HepG2 (cell line): ENCODE results near the gene COQ3. TPM values are rescaled to one million over a fixed set of nuclear protein-coding genes. Genes with fewer than 3 reads are reported as not detected.

Source experiments
- ARHGAP35 ChIP-seq: sonication (generic); formaldehyde crosslinking; IDR thresholded peaks from 2 replicates; pipeline ENCODE4 v1.9.0; 2022; ENCODE audit warnings: mild to moderate bottlenecking, inconsistent platforms, moderate library complexity, missing genetic modification reagents, borderline replicate concordance
- ETV6 ChIP-seq: sonication (generic); formaldehyde crosslinking; conservative IDR thresholded peaks from 2 replicates; pipeline ENCODE4 v1.4.0; 2020; ENCODE audit warnings: missing genetic modification reagents
- FOXO1 ChIP-seq: sonication (generic); formaldehyde crosslinking; IDR thresholded peaks from 2 replicates; pipeline ENCODE4 v1.4.0; 2020; ENCODE audit warnings: missing genetic modification reagents
- HMG20B ChIP-seq: conservative IDR thresholded peaks from 2 replicates; pipeline ENCODE4 v1.6.1; 2016; ENCODE audit warnings: missing genetic modification reagents, missing compliant biosample characterization
- MAFG ChIP-seq: sonication (generic); formaldehyde crosslinking; IDR thresholded peaks from 2 replicates; pipeline ENCODE4 v1.5.1; 2020; ENCODE audit warnings: mild to moderate bottlenecking, missing genetic modification reagents
- MATR3 ChIP-seq: sonication (generic); formaldehyde crosslinking; IDR thresholded peaks from 2 replicates; pipeline ENCODE4 v1.4.0; 2020; ENCODE audit warnings: missing genetic modification reagents
- NAIF1 ChIP-seq: sonication (generic); formaldehyde crosslinking; IDR thresholded peaks from 2 replicates; pipeline ENCODE4 v1.5.0; 2020; ENCODE audit warnings: mild to moderate bottlenecking, missing genetic modification reagents, borderline replicate concordance
- NFE2L2 ChIP-seq: fragments of 150-350 bp; IDR thresholded peaks from 2 replicates; pipeline ENCODE4 v1.6.1; 2014; ENCODE audit warnings: low read length
- NFYC ChIP-seq: IDR thresholded peaks from 2 replicates; pipeline ENCODE4 v1.6.1; 2016; ENCODE audit warnings: missing genetic modification reagents, missing compliant biosample characterization
- PAX8 ChIP-seq: sonication (generic); formaldehyde crosslinking; IDR thresholded peaks from 2 replicates; pipeline ENCODE4 v1.8.0; 2022; ENCODE audit warnings: mild to moderate bottlenecking, missing genetic modification reagents, borderline replicate concordance
- SMC3 ChIP-seq: IDR thresholded peaks from 2 replicates; pipeline ENCODE4 v1.6.1; 2011; ENCODE audit warnings: low read length, improper control_type of control experiment
- SNRNP70 ChIP-seq: fragments of 200-400 bp; formaldehyde crosslinking; IDR thresholded peaks from 2 replicates; pipeline ENCODE4 v1.6.1; 2017; ENCODE audit warnings: mild to moderate bottlenecking, low read depth, low read length, moderate library complexity
- SP140L ChIP-seq: sonication (generic); formaldehyde crosslinking; IDR thresholded peaks from 2 replicates; pipeline ENCODE4 v1.4.0; 2020; ENCODE audit warnings: missing genetic modification reagents, borderline replicate concordance
- TCF7 ChIP-seq: sonication (generic); IDR thresholded peaks from 2 replicates; pipeline ENCODE4 v1.6.1; 2016; ENCODE audit warnings: antibody characterized with exemption, low read depth
- TEAD2 ChIP-seq: sonication (generic); formaldehyde crosslinking; IDR thresholded peaks from 2 replicates; pipeline ENCODE4 v1.9.0; 2021; ENCODE audit warnings: missing genetic modification reagents
- TOE1 ChIP-seq: sonication (generic); formaldehyde crosslinking; IDR thresholded peaks from 2 replicates; pipeline ENCODE4 v1.4.0; 2020; ENCODE audit warnings: mild to moderate bottlenecking, missing genetic modification reagents
- ZBTB2 ChIP-seq: sonication (generic); formaldehyde crosslinking; IDR thresholded peaks from 2 replicates; pipeline ENCODE4 v1.8.0; 2022; ENCODE audit warnings: low read depth, missing genetic modification reagents
- ZBTB7B ChIP-seq: sonication (generic); formaldehyde crosslinking; IDR thresholded peaks from 2 replicates; pipeline ENCODE4 v1.4.0; 2020; ENCODE audit warnings: missing genetic modification reagents
- ZNF180 ChIP-seq: sonication (generic); formaldehyde crosslinking; IDR thresholded peaks from 2 replicates; pipeline ENCODE4 v1.4.0; 2020; ENCODE audit warnings: low read depth, missing genetic modification reagents, borderline replicate concordance
- ZNF225 ChIP-seq: sonication (generic); formaldehyde crosslinking; IDR thresholded peaks from 2 replicates; pipeline ENCODE4 v1.4.0; 2020; ENCODE audit warnings: mild to moderate bottlenecking, missing genetic modification reagents
- ZNF292 ChIP-seq: sonication (generic); formaldehyde crosslinking; IDR thresholded peaks from 2 replicates; pipeline ENCODE4 v1.8.1; 2022; ENCODE audit warnings: mild to moderate bottlenecking, low read depth, missing genetic modification reagents, borderline replicate concordance
- ZNF530 ChIP-seq: sonication (generic); formaldehyde crosslinking; IDR thresholded peaks from 2 replicates; pipeline ENCODE4 v1.5.0; 2020; ENCODE audit warnings: low read depth, mild to moderate bottlenecking, missing genetic modification reagents
- ZNF556 ChIP-seq: sonication (generic); formaldehyde crosslinking; IDR thresholded peaks from 2 replicates; pipeline ENCODE4 v1.4.0; 2020; ENCODE audit warnings: mild to moderate bottlenecking, missing genetic modification reagents, borderline replicate concordance
- ZNF597 ChIP-seq: sonication (generic); formaldehyde crosslinking; IDR thresholded peaks from 2 replicates; pipeline ENCODE4 v1.5.0; 2020; ENCODE audit warnings: missing genetic modification reagents
- ZNF598 ChIP-seq: sonication (generic); formaldehyde crosslinking; IDR thresholded peaks from 2 replicates; pipeline ENCODE4 v1.5.1; 2020; ENCODE audit warnings: mild to moderate bottlenecking, missing genetic modification reagents, borderline replicate concordance
- polyA plus RNA-seq, 8 experiments: library from polyadenylated mRNA; depleted of rRNA in 3 of 8; stranded (reverse) in 7 of 8; unstranded in 1 of 8; fragments of >200 nt; fragmentation: Illumina TruSeq in 4 of 8; extraction: Trizol in 4 of 8; gene quantifications; 2 replicates each; pipeline versions ENCODE4 v1.2.1 to v1.2.3, GENCODE V29; 2011 to 2016; ENCODE audit warnings: low read depth in 4 of 8, missing spikeins in 1 of 8, mixed read lengths in 1 of 8; ENCODE audit not compliant: insufficient read depth in 1 of 8
- total RNA-seq, 5 experiments: library from RNA; depleted of rRNA; stranded (reverse); fragments of >200 nt; fragmentation: Illumina TruSeq; extraction: Trizol; gene quantifications; 2 replicates each; pipeline ENCODE4 v1.2.3, GENCODE V29; 2016; ENCODE audit warnings: low read depth in 1 of 5
- TF ChIP-seq, protein P1 (sequence below): sonication (generic); formaldehyde crosslinking; IDR thresholded peaks from 2 replicates; pipeline ENCODE4 v1.4.0; 2020; ENCODE audit warnings: missing genetic modification reagents
- TF ChIP-seq, protein P2 (sequence below): IDR thresholded peaks from 2 replicates; pipeline ENCODE4 v1.6.1; 2012; ENCODE audit warnings: low read depth, low read length, improper control_type of control experiment

Gene COQ3
- total and polyA plus RNA-seq, 2 of the 13 experiments (the other 11 are each of a cell fraction or from before 2014, with no cell fraction given) = 5.3 to 20.5 TPM

GRCh38 chr6:99424761-99425646 is 31.0 kb upstream of the COQ3 start, which contains the start of gene PNISR (continued):
- TF ChIP-seq TEAD2 (CRISPR knock-in tag) = no peak
- TF ChIP-seq ZNF180 (CRISPR knock-in tag) = no peak
- TF ChIP-seq NFE2L2 = no peak
- TF ChIP-seq ZBTB2 (CRISPR knock-in tag) = no peak
- no peak for TF ChIP-seq MAFG
- no peak for TF ChIP-seq HMG20B (CRISPR knock-in tag)
- TF ChIP-seq ZNF556 (CRISPR knock-in tag) = peak; percentile 14; the same call in 1 of the 2 replicates
- peak; percentile 42; the same call in 1 of the 2 replicates for TF ChIP-seq ETV6
- TF ChIP-seq ARHGAP35 = no peak
- TF ChIP-seq ZNF597 = no peak
- TF ChIP-seq MATR3 (CRISPR knock-in tag) = no peak
- TF ChIP-seq NFYC (CRISPR knock-in tag) = no peak
- no peak; the same call in 1 of the 2 replicates for TF ChIP-seq SP140L
- TF ChIP-seq TCF7 = no peak
- TF ChIP-seq ZNF225 (CRISPR knock-in tag) = no peak; the same call in 1 of the 2 replicates
- TF ChIP-seq NAIF1 (CRISPR knock-in tag) = peak; percentile 99
- TF ChIP-seq, protein P1, sequence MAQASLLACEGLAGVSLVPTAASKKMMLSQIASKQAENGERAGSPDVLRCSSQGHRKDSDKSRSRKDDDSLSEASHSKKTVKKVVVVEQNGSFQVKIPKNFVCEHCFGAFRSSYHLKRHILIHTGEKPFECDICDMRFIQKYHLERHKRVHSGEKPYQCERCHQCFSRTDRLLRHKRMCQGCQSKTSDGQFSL (CRISPR knock-in tag) = 0 out of 2 replicates have a peak, but pooled peaks have one; percentile 23
- TF ChIP-seq SNRNP70 = no peak
- TF ChIP-seq, protein P2, sequence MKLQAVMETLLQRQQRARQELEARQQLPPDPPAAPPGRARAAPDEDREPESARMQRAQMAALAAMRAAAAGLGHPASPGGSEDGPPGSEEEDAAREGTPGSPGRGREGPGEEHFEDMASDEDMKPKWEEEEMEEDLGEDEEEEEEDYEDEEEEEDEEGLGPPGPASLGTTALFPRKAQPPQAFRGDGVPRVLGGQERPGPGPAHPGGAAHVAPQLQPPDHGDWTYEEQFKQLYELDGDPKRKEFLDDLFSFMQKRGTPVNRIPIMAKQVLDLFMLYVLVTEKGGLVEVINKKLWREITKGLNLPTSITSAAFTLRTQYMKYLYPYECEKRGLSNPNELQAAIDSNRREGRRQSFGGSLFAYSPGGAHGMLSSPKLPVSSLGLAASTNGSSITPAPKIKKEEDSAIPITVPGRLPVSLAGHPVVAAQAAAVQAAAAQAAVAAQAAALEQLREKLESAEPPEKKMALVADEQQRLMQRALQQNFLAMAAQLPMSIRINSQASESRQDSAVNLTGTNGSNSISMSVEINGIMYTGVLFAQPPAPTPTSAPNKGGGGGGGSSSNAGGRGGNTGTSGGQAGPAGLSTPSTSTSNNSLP = peak; percentile 26; the same call in 1 of the 2 replicates
- no peak for TF ChIP-seq SMC3
- TF ChIP-seq PAX8 (CRISPR knock-in tag) = no peak
- peak; percentile 68 for TF ChIP-seq ZNF598 (CRISPR knock-in tag)
- no peak for TF ChIP-seq ZNF530 (CRISPR knock-in tag)
- 0 out of 2 replicates have a peak, but pooled peaks have one; percentile 12 for TF ChIP-seq TOE1 (CRISPR knock-in tag)
- TF ChIP-seq ZNF292 (CRISPR knock-in tag) = no peak
- no peak for TF ChIP-seq FOXO1 (CRISPR knock-in tag)
- TF ChIP-seq ZBTB7B (CRISPR knock-in tag) = peak; percentile 44; the same call in 1 of the 2 replicates
